GM12875 (cell line): ENCODE data around the gene WDFY1.

Experiments
- H3K4me3 ChIP-seq: one replicate; pipeline ENCODE4 v1.5.1; 2011; ENCODE audit warnings: low read depth, low read length, control low read depth
- TF ChIP-seq, protein P1 (sequence below): IDR thresholded peaks from 2 replicates; pipeline ENCODE4 v1.5.1; 2011; ENCODE audit warnings: low read depth, mild to moderate bottlenecking, control low read depth, inconsistent platforms, low read length, moderate library complexity, borderline replicate concordance; ENCODE audit not compliant: insufficient read depth

The WDFY1 gene

DNA sequence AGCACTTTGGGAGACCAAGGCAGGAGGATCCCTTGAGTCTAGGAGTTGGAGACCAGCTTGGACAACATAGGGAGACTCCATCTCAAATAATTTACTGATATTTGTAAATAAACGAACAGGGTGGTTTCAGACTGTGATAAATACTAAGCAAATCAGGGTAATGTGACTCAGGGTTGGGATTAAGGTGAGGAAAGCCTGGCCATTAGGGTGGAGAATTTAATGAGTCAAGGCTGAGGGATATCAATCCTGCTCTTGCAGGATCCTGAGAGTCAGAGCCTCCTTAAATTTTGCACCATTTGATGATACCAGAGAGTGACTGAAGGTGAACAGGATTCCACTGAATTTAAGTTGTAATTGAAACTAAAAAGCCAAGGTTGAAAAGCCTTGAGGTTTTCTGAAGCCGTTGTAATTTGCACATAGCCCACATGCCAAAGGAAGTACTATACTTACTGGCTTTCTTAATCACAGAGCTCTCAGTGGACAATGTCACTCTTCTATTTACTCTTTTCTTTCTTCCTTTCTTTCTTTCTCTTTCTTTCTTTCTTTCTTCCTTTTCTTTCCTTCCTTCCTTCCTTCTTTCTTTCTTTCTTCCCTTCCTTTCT is 79.1 kb downstream of the WDFY1 start:
- no peak overlapping the region for H3K4me3 ChIP-seq
- TF ChIP-seq, protein P1, sequence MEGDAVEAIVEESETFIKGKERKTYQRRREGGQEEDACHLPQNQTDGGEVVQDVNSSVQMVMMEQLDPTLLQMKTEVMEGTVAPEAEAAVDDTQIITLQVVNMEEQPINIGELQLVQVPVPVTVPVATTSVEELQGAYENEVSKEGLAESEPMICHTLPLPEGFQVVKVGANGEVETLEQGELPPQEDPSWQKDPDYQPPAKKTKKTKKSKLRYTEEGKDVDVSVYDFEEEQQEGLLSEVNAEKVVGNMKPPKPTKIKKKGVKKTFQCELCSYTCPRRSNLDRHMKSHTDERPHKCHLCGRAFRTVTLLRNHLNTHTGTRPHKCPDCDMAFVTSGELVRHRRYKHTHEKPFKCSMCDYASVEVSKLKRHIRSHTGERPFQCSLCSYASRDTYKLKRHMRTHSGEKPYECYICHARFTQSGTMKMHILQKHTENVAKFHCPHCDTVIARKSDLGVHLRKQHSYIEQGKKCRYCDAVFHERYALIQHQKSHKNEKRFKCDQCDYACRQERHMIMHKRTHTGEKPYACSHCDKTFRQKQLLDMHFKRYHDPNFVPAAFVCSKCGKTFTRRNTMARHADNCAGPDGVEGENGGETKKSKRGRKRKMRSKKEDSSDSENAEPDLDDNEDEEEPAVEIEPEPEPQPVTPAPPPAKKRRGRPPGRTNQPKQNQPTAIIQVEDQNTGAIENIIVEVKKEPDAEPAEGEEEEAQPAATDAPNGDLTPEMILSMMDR, result no peak

DNA sequence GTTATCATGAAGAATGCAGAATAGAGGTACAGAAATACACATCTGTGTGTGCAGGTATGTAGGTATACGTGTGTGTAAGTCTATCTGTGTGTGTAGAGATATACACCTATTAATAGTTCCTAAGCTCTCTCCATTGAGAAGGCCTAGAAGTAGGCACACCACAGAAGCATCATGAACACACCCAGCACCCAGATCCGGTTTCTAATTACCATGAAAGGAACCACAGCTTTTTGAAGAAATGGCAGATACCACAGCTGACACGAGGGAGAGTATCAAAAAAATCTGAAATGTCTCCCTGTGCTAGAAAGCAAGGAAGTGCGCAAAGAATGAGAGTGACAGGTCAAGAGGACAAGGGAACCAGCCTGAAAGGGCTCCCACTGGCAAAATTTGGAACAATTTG is 80.0 kb downstream of the WDFY1 start:
- TF ChIP-seq, protein P1, result no peak

DNA sequence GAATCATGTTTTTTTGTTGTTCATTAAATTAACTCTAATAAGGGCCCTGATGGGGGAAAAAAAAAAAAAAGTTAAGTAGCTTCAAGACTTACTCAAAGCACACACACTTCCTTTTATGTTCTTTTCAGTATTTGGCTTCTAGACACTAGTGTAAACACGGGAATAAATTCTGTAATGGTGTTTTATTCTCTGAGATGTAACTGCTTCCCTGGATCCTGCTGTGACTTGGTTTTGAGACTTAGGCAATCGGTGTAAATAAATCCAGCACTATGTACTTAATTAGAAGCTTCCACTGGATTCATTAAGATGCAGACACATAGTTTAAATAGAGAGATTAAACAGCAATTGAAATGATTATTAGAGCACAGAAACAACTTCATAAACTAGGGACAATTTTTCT is 81.6 kb downstream of the WDFY1 start:
- TF ChIP-seq, protein P1, result no peak

More for the DNA sequence above, 80.0 kb downstream of the WDFY1 start:
- no peak overlapping the region for H3K4me3 ChIP-seq

DNA sequence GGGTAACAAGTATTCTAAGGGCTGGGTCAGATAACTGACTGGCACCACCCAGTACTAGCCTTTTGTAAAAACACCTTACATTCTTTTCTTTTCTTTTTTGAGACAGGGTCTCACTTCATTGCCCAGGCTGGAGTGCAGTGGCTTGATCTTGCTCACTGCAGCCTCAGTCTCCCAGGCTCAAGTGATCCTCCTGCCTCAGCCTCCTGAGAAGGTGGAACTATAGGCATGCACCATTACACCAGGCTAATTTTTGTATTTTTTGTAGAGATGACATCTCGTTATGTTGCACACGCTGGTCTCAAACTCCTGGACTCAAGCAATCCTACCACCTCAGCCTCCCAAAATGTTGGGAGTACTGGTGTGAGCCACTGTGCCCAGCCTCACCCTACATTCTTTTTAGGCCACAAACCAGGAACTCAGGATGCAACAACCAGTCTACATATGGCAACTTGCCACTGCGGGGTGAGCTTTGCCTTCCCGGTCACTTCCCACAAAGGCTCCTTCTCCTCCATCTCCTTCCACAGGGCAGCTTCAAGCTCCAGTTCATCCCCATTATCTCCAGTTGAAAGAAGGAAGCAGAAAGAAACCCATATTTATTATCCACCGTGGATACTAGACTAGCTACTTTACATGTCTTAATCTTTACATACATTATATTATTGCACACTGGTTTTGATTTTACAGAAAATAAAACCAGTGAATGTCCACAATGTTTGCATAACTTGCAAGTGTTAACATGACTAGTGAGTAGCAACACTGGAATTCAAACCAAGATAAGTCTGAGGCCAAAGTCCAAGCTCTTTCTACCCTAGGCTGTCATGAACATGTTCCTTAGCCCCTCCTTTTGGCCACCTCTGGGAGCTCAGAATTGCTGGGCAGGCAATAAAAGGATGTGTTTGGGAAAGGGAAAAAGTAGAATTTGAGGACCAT is 84.1 kb downstream of the WDFY1 start:
- TF ChIP-seq, protein P1, result no peak
- no peak overlapping the region for H3K4me3 ChIP-seq

More for the DNA sequence above, 81.6 kb downstream of the WDFY1 start:
- no peak overlapping the region for H3K4me3 ChIP-seq

DNA sequence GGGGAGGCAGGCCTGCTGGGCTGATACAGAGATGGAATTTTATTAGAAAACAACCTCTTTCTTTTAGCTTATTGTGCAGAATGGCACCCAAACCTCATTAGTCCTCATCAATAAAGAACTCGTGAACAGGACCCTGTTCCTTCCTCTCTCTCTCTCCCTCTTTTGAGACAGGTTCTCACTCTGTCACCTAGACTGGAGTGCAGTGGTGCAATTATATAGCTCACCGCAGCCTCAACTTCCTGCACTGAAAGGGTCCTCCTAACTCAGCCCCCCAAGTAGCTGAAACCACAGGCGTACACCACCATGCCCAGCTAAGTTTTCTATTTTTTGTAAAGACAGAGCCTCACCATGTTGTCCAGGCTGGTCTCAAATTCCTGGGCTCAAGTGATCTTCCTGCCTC is 86.1 kb downstream of the WDFY1 start:
- H3K4me3 ChIP-seq, result no peak overlapping the region
- TF ChIP-seq, protein P1, result no peak

DNA sequence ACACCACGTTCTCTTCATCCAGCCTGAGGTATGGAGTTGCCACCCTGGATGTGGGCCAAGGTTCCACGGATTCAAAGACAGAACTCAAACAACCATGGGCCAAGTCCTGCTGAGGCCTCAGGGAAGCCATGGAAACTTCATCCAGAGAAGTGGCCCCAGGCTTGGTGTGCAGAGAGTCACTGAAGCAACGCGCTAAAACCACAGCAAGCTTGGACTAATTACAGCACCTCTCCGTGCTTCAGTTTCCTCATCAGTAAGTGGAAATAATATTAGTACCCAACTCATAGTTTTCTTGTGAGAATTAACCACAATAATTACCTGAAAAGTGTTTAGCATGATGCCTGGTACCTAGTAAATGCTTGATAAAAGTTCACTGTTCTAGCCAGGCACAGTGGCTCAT is 88.6 kb downstream of the WDFY1 start:
- TF ChIP-seq, protein P1, result no peak
- H3K4me3 ChIP-seq, result no peak overlapping the region

DNA sequence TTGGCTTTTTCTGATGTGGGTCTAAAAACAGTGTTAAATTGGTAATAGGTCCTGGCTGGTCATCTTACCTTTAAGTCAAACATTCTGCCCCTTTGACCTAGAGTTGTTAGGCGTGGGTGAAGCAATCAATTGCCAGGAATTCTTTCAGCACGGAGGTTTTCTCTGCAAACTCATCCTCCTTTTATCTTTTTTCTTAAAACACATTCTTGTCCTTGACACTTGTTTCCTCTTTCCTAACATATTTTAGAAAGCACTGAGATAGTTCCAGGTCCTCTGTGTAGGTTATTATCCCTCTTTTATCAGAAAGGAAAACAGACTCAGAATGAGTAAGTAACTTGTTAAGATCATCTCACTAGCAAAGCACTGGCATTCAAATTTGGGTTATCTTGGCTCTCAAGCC is 89.1 kb downstream of the WDFY1 start:
- TF ChIP-seq, protein P1, result no peak

More for the DNA sequence above, 89.1 kb downstream of the WDFY1 start:
- H3K4me3 ChIP-seq, result no peak overlapping the region
